Activated CD8-positive, alpha-beta T cell treated with anti-CD3 and anti-CD28 coated beads for 36 hours (primary cell): ENCODE measurements around the gene GOLGA8A. TPM values are rescaled to one million over a fixed set of nuclear protein-coding genes. Genes with fewer than 3 reads are reported as not detected.
"Not testable (repeated sequence)": the region's sequence is repeated elsewhere in the genome, so short reads cannot be mapped to it uniquely, and the experiment has no call there.

Source experiments
- ATAC-seq: fragments of 200-7000 bp; cut with Tn5 transposase; one replicate; pipeline ENCODE4 v1.10.0; 2021; ENCODE audit warnings: mild to moderate bottlenecking, moderate library complexity
- CTCF ChIA-PET: fragments of 350-600 bp; sonication (Branson Sonifier 250); formaldehyde crosslinking; loops from one replicate; lab custom pipeline; 2021; ENCODE audit warnings: antibody characterized with exemption; lab: Charles Lee
- POLR2A ChIA-PET: fragments of 350-600 bp; sonication (Branson Sonifier 250); formaldehyde crosslinking; loops from one replicate; lab custom pipeline; 2021; ENCODE audit warnings: antibody characterized with exemption; lab: Charles Lee
- DNase-seq: peaks from one replicate; pipeline ENCODE4 v3.0.0-alpha.2; 2020
- H3K27ac Mint-ChIP-seq: one replicate; pipeline ENCODE4 v1.8.0; 2021; ENCODE audit warnings: mild to moderate bottlenecking, mixed read lengths
- H3K27me3 Mint-ChIP-seq: one replicate; pipeline ENCODE4 v1.8.0; 2021; ENCODE audit warnings: mixed read lengths
- H3K36me3 Mint-ChIP-seq: one replicate; pipeline ENCODE4 v1.8.0; 2021; ENCODE audit warnings: low read depth, mixed read lengths
- H3K4me1 Mint-ChIP-seq: one replicate; pipeline ENCODE4 v1.8.0; 2021; ENCODE audit warnings: low read depth, mixed read lengths
- H3K4me3 Mint-ChIP-seq: one replicate; pipeline ENCODE4 v1.8.0; 2021; ENCODE audit warnings: mild to moderate bottlenecking, moderate library complexity, mixed read lengths
- H3K9me3 Mint-ChIP-seq: one replicate; pipeline ENCODE4 v1.8.0; 2021; ENCODE audit warnings: mixed read lengths
- intact Hi-C: fragments of 100-400 bp; cut with micrococcal nuclease; formaldehyde crosslinking; loops from one replicate; pipeline ENCODE4 v1.10.0; 2022
- total RNA-seq, 2 experiments: library from RNA; stranded (reverse); gene quantifications; one replicate each; pipeline ENCODE4 v1.2.3, GENCODE V29; 2021
- TF ChIP-seq, protein P1 (sequence below): fragments of 200-600 bp; IDR thresholded peaks from one replicate; pipeline ENCODE4 v1.8.0; 2022; ENCODE audit warnings: antibody characterized with exemption, mild to moderate bottlenecking

The GOLGA8A gene
- total RNA-seq, 2 experiments from 2014 or later: 140 to 141 TPM

DNA sequence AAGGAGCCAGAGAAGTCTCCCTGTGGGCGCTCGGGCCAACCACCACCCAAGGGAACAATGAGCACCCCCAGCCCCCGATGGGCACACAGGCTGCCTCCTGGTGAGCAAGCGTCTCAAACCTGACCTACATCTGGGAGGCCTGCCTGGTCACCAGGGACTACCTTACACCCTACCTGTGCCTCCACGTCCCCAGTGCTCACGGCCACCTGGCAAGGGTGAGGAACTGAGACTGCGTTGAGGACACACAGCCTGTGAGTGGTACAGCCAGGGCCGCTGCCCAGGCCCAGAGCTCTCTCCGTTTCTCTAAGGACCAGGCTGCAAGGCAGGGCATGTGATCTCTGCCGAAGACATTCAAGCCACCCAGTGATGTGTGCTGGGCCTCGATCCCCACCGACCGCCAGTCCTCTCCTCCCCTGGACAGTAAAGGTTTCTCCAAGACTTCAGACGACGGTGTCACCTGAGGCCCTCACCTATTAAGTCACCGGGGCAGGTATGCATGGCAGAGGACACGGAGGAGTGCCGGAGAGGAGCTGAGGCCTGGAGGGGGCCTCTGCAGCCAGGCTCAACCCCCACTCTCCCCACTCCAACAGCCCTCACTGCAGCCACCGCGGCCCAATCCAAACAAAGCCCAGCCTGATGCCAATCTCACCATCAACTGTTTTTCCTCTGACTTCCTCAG, 2.8 kb downstream of the GOLGA8A start:
- POLR2A ChIA-PET: no interaction called here
- H3K27ac Mint-ChIP-seq: no peak overlapping the region
- TF ChIP-seq, protein P1, sequence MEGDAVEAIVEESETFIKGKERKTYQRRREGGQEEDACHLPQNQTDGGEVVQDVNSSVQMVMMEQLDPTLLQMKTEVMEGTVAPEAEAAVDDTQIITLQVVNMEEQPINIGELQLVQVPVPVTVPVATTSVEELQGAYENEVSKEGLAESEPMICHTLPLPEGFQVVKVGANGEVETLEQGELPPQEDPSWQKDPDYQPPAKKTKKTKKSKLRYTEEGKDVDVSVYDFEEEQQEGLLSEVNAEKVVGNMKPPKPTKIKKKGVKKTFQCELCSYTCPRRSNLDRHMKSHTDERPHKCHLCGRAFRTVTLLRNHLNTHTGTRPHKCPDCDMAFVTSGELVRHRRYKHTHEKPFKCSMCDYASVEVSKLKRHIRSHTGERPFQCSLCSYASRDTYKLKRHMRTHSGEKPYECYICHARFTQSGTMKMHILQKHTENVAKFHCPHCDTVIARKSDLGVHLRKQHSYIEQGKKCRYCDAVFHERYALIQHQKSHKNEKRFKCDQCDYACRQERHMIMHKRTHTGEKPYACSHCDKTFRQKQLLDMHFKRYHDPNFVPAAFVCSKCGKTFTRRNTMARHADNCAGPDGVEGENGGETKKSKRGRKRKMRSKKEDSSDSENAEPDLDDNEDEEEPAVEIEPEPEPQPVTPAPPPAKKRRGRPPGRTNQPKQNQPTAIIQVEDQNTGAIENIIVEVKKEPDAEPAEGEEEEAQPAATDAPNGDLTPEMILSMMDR: no peak
- H3K4me3 Mint-ChIP-seq: no peak overlapping the region
- peaks cover 41% of the 10 kb centered on the region for H3K36me3 Mint-ChIP-seq
- no peak for DNase-seq
- peaks cover 24% of the 10 kb centered on the region for H3K4me1 Mint-ChIP-seq
- intact Hi-C loops: no loop called here
- H3K27me3 Mint-ChIP-seq: peaks cover 2% of the 10 kb centered on the region
- CTCF ChIA-PET: interaction anchor here (0.6 to 0.7 kb wide), 2 partner anchors 58 to 68 kb away, joined by 3 read pairs; partner anchors contain the start of gene LPCAT4
- ATAC-seq: no peak
- no peaks in the 10 kb centered on the region for H3K9me3 Mint-ChIP-seq

DNA sequence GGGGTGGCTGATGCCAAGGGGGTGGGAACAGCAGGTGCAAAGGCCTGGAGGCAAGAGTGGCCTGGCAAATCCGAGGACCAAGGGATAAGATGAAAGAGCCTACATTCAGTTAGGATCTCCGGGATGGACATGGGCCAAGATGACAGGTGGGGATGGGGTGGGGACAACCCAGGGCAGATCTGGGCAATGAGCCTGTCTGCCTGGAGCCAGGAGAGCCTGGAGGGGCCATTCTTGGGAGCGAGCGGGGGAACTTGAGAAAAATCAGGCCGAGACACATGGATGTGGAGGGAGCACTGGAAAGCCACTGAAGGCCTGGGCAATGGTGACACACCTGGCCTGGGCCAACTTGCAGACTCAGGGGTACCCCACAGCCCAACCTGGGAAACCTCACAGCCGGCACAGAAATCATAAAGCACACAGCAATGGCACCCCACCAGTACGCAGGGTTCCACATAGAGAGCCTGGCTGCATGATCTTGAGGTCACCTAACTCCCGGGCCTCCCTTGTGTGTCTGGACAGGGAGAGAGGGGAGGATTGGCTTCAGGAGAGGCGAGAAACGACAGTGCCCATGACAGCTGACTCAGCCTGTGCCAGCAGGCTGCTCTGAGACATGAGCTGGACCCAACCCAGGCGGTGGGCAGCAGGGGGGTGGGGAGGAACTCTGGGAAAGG, 3.5 kb downstream of the GOLGA8A start:
- Mint-ChIP-seq H3K36me3 (peaks cover 41% of the 10 kb centered on the region), H3K4me1 (peaks cover 24% of the 10 kb centered on the region)
- H3K27me3 Mint-ChIP-seq, DNase-seq, H3K27ac Mint-ChIP-seq, ATAC-seq, intact Hi-C loops, H3K9me3 Mint-ChIP-seq, POLR2A ChIA-PET, H3K4me3 Mint-ChIP-seq, CTCF ChIA-PET: not testable (repeated sequence)

DNA sequence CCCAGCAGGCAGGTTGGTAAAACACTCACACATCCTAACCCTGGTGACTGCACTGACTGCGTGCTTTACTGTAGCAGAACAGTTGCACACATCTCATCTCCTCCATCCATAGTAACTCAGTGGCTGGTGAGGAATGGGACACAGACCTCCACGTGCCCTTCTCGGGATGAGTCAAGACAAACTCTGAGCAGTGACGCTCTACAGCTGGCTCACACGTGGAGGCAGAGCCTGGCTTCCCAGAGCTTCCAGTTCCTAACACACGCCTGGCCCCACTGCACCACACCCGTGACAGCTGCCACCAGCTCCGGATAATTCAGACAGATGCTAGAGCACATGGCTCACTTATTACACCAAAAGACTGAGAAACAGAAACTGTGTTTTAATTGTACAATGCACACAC, 7.0 kb downstream of the GOLGA8A start:
- H3K4me1 Mint-ChIP-seq: peaks cover 15% of the 10 kb centered on the region
- peaks cover 35% of the 10 kb centered on the region for H3K36me3 Mint-ChIP-seq
- intact Hi-C loops, CTCF ChIA-PET, H3K27me3 Mint-ChIP-seq, H3K27ac Mint-ChIP-seq, ATAC-seq, H3K9me3 Mint-ChIP-seq, POLR2A ChIA-PET, H3K4me3 Mint-ChIP-seq, DNase-seq: not testable (repeated sequence)

DNA sequence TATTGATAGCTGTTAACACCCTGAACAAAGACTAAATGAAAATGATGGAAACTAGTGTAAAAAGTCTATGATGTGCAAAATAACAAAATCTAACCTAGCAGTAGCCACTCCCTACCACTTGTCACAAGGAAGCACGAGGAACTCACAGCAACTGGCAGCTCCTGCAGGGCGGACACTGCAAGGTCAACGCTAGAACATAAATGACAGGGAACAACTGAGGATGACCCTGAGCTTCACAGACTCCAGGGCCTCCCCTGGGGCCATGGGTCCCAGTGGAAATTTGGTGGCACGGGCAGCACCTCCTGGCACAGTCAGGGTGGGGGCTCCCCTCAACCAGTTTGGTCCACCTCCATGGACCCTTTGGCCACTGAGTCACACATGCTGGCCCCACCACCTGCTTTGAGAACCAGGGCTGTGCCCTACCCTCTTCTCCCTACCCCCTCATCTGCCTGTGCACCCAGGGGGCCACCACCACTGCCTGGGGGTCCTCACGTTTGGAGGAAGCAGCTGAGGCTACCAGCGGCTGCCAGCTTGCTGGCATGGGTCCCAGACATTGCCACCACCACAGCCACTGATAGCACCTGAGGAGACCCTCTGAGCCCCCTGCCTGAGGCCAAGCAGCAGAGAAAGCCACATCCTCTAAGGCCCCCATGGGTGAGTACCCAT, 14.1 kb downstream of the GOLGA8A start:
- H3K36me3 Mint-ChIP-seq, POLR2A ChIA-PET, H3K9me3 Mint-ChIP-seq, H3K27me3 Mint-ChIP-seq, ATAC-seq, intact Hi-C loops, H3K27ac Mint-ChIP-seq, H3K4me1 Mint-ChIP-seq, DNase-seq, CTCF ChIA-PET, H3K4me3 Mint-ChIP-seq: not testable (repeated sequence)

DNA sequence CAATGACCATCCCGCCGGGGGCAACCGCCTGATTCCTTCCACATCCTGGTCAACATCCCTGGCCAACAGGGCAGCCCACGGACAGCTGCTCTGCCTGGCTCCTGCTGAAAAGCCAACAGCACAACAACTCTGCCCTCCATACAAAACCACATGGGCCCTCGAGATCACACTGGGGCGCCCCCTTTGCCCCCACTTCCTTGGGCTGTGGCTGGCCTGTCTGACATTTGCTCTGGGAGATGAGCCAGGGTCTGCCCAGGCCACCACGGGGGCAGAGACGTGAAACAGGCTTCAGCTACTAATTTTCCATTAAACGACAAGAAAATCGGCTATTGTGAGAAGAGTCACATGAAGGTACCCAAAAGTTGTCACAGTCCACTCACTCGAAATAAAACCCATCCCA, 16.7 kb downstream of the GOLGA8A start:
- DNase-seq, H3K4me3 Mint-ChIP-seq, H3K27ac Mint-ChIP-seq, POLR2A ChIA-PET, CTCF ChIA-PET, H3K27me3 Mint-ChIP-seq, H3K4me1 Mint-ChIP-seq, intact Hi-C loops, H3K36me3 Mint-ChIP-seq, H3K9me3 Mint-ChIP-seq: not testable (repeated sequence)
- peak; percentile 61 for ATAC-seq

DNA sequence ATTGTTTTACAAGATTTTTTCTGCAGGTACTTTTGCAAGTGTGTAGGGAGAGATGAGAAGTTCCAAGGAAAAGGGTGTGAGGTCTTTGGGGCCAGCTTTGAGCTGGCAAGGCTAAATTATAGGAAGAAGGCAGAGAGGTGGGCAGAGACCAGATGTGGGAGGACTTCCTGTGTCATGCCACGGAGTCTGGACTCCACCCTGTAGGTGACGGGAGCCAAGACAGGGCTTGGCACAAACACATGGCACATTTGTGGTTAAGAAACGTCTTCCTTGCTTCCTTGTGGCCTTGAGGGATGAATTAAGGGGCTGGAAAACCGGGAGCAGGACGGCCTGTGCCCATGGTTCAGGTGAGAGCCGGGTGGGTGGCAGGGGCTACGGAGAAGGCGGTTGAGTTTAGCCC, 19.2 kb downstream of the GOLGA8A start:
- H3K36me3 Mint-ChIP-seq, H3K4me3 Mint-ChIP-seq, CTCF ChIA-PET, intact Hi-C loops, H3K9me3 Mint-ChIP-seq, H3K27me3 Mint-ChIP-seq, H3K4me1 Mint-ChIP-seq, POLR2A ChIA-PET, ATAC-seq, H3K27ac Mint-ChIP-seq, DNase-seq: not testable (repeated sequence)

DNA sequence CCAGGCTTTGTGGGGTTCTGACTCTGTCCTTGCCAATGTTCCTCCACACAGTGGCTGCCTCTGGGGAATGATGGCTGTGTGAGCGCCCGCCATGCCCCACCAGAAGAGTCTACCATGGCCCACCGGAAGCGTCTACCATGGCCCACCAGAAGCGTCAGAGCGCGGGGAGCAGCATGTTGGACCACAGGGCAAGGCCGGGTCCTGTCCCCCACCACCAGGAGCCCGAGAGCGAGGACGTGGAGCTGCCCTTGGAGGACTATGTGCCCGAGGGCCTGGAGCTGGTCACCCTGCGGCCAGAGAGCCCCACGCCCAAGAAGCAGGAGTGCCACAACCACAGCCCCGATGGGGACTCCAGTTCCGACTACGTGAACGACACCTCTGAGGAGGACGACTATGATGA, 28.1 kb downstream of the GOLGA8A start:
- H3K9me3 Mint-ChIP-seq, POLR2A ChIA-PET, H3K27me3 Mint-ChIP-seq, H3K4me1 Mint-ChIP-seq, H3K27ac Mint-ChIP-seq, ATAC-seq, DNase-seq, H3K4me3 Mint-ChIP-seq, H3K36me3 Mint-ChIP-seq, intact Hi-C loops, CTCF ChIA-PET: not testable (repeated sequence)

DNA sequence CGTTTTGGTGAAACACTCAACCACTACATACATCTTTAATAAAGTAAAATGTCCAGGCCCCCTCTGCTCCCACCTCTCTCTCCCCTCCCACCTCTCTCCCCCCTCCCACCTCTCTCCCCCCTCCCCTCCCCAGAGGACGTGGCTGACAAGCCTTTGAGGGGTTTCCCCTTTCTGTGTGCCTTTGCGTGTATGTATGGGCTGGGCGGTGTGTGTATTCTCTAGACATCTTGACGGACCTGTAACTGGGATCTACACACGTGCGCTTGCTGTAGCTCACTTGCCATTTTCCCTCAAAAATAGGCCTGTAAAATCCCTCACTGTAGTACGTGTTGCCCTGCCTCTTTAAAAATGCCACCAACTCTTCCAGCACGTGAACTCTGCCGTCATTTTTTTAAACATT, 28.6 kb downstream of the GOLGA8A start:
- POLR2A ChIA-PET, H3K4me1 Mint-ChIP-seq, H3K4me3 Mint-ChIP-seq, intact Hi-C loops, H3K27me3 Mint-ChIP-seq, H3K9me3 Mint-ChIP-seq, H3K36me3 Mint-ChIP-seq, H3K27ac Mint-ChIP-seq, DNase-seq, CTCF ChIA-PET: not testable (repeated sequence)
- peak; percentile 59 for ATAC-seq

DNA sequence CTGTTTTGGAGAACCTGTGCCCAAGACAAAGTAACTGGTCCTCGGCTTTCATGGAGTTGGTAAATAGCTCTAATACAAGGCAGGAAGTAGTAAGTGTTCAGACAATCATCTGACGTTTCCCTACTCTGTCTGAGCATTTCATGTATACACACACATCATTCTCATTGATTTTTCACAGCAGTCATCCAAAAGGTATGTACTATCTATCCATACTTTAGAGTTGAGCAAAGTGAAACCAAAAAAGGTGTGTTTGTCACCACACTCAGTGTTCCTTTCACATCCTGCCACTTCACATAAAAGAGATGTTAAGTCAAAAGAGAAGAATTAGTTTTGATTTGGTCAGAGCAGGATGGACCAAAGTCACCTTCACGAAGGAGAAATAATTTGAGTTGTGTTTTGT, 33.7 kb downstream of the GOLGA8A start:
- H3K27me3 Mint-ChIP-seq, H3K36me3 Mint-ChIP-seq, H3K4me1 Mint-ChIP-seq, H3K27ac Mint-ChIP-seq, CTCF ChIA-PET, POLR2A ChIA-PET, H3K4me3 Mint-ChIP-seq, DNase-seq, intact Hi-C loops, H3K9me3 Mint-ChIP-seq: not testable (repeated sequence)
- peak; percentile 81 for ATAC-seq

DNA sequence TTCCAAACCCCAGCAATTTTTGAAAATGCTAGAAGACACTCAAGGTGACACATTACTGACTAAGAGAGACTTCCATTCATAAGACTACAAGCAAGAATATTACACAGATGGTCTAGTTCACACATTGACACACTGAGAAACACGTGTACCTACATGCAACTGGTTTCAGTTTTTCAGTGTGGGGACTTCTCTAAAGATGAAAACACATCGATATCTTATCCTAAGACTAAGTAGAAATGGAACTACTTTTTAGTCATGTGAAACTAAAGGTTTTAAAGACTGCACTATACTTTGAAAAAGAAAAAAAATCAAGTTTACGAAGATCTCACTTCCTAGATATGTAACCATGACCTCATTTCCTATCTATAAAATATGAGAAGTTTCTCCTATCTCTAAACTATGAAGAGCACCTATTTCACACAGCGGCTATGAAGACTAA, 34.4 kb downstream of the GOLGA8A start:
- intact Hi-C loops, POLR2A ChIA-PET, H3K4me1 Mint-ChIP-seq, DNase-seq, H3K4me3 Mint-ChIP-seq, H3K9me3 Mint-ChIP-seq, CTCF ChIA-PET, H3K27ac Mint-ChIP-seq, H3K27me3 Mint-ChIP-seq, H3K36me3 Mint-ChIP-seq: not testable (repeated sequence)
- peak; percentile 71 for ATAC-seq
